H1 (cell line): ENCODE results near the gene CAMTA1. TPM values are rescaled to one million over a fixed set of nuclear protein-coding genes. Genes with fewer than 3 reads are reported as not detected.
A peak's percentile ranks its signal among the peaks of the same experiment; 100 is the strongest.

Source experiments
- CTCF ChIA-PET: fragments of 300-600 bp; sonication (Branson Sonifier 250); formaldehyde crosslinking; loops from one replicate; lab custom pipeline; 2021; ENCODE audit not compliant: partially characterized antibody; lab: Charles Lee
- POLR2A ChIA-PET: fragments of 300-600 bp; sonication (Branson Sonifier 250); formaldehyde crosslinking; loops from one replicate; lab custom pipeline; 2021; ENCODE audit warnings: inconsistent platforms; ENCODE audit not compliant: partially characterized antibody; lab: Charles Lee
- DNase-seq, 2 experiments: peaks; one replicate each; pipeline versions ENCODE4 v3.0.0 to v3.0.0-alpha.2; 2010 to 2022; ENCODE audit warnings: low spot score in 2 of 2, low read depth in 1 of 2, mixed read lengths in 1 of 2
- FAIRE-seq: peaks from 2 replicates; lab custom pipeline; 2011; peaks lifted over from hg19 to GRCh38; lab: Jason Lieb, UNC
- H2AFZ ChIP-seq: 2 replicates; pipeline ENCODE4 v1.8.1; 2012; ENCODE audit warnings: low read length, inconsistent platforms
- H2AK5ac ChIP-seq: 2 replicates; pipeline ENCODE4 v1.6.1; 2013; ENCODE audit warnings: low read depth, low read length
- H2BK120ac ChIP-seq: replicated peaks from 2 replicates; pipeline ENCODE3; 2013; ENCODE audit warnings: low read depth, low read length, inconsistent platforms
- H2BK12ac ChIP-seq: 2 replicates; pipeline ENCODE4 v1.6.1; 2013; ENCODE audit warnings: low read depth, low read length
- H2BK15ac ChIP-seq: 2 replicates; pipeline ENCODE4 v1.6.1; 2013; ENCODE audit warnings: low read length
- H2BK20ac ChIP-seq: 2 replicates; pipeline ENCODE4 v1.6.1; 2013; ENCODE audit warnings: low read length
- H2BK5ac ChIP-seq: 2 replicates; pipeline ENCODE4 v1.6.1; 2013; ENCODE audit warnings: low read depth, low read length
- H3K14ac ChIP-seq: 2 replicates; pipeline ENCODE4 v1.6.1; 2013; ENCODE audit warnings: inconsistent platforms; ENCODE audit not compliant: insufficient read length
- H3K18ac ChIP-seq: 2 replicates; pipeline ENCODE4 v1.6.1; 2013; ENCODE audit warnings: low read length; ENCODE audit errors: extremely low read depth
- H3K23ac ChIP-seq: 2 replicates; pipeline ENCODE4 v1.6.1; 2013; ENCODE audit warnings: inconsistent platforms; ENCODE audit not compliant: insufficient read length
- H3K23me2 ChIP-seq: 2 replicates; pipeline ENCODE4 v1.6.1; 2013; ENCODE audit warnings: low read depth, low read length
- H3K27ac ChIP-seq: 2 replicates; pipeline ENCODE4 v1.6.1; 2011; ENCODE audit warnings: low read depth, low read length, inconsistent platforms
- H3K27me3 ChIP-seq, 4 experiments: replicated peaks in 1 of 4; 1 replicate in 1 of 4; 2 replicates in 3 of 4; pipeline versions ENCODE4 v1.6.1 to v1.8.1; 2011 to 2013; ENCODE audit warnings: low read length in 3 of 4, mild to moderate bottlenecking in 3 of 4, inconsistent platforms in 2 of 4, mixed read lengths in 2 of 4, moderate library complexity in 1 of 4; ENCODE audit not compliant: control insufficient read depth in 3 of 4, insufficient read depth in 3 of 4; ENCODE audit errors: extremely low read depth in 1 of 4
- H3K36me3 ChIP-seq, 4 experiments: 2 replicates each; pipeline versions ENCODE4 v1.6.1 to v1.8.1; 2011 to 2013; ENCODE audit warnings: mild to moderate bottlenecking in 4 of 4, low read length in 3 of 4, moderate library complexity in 2 of 4, control low read depth in 1 of 4, inconsistent platforms in 1 of 4; ENCODE audit not compliant: insufficient read depth in 4 of 4, control insufficient read depth in 2 of 4
- H3K4ac ChIP-seq: replicated peaks from 2 replicates; pipeline ENCODE3; 2013; ENCODE audit warnings: low read length, low read depth, mixed read lengths, inconsistent platforms; ENCODE audit not compliant: insufficient read length
- H3K4me1 ChIP-seq, 4 experiments: replicated peaks in 1 of 4; 1 replicate in 1 of 4; 2 replicates in 3 of 4; pipeline versions ENCODE4 v1.6.1 to v1.8.1; 2011 to 2013; ENCODE audit warnings: low read length in 3 of 4, inconsistent platforms in 2 of 4, mixed read lengths in 1 of 4; ENCODE audit not compliant: insufficient read depth in 4 of 4, control insufficient read depth in 3 of 4
- H3K4me2 ChIP-seq, 2 experiments: 2 replicates each; pipeline versions ENCODE4 v1.6.1 to v1.8.1; 2011 to 2013; ENCODE audit warnings: low read depth in 2 of 2, low read length in 2 of 2, control low read depth in 1 of 2, inconsistent platforms in 1 of 2, mild to moderate bottlenecking in 1 of 2; ENCODE audit not compliant: insufficient read depth in 1 of 2
- H3K4me3 ChIP-seq, 4 experiments: fragments of 200-600, 300-600 bp in 1 of 4; sonication (generic), shearing (Covaris generic), sonication (Bioruptor Twin) in 1 of 4; 2 replicates each; pipeline versions ENCODE4 v1.5.1 to v1.8.1; 2011 to 2016; ENCODE audit warnings: low read length in 4 of 4, low read depth in 3 of 4, control low read depth in 2 of 4, inconsistent platforms in 2 of 4, mild to moderate bottlenecking in 2 of 4, mixed read lengths in 1 of 4, moderate library complexity in 1 of 4; ENCODE audit not compliant: insufficient read depth in 2 of 4; ENCODE audit errors: extremely low read depth in 1 of 4
- H3K56ac ChIP-seq: replicated peaks from 2 replicates; pipeline ENCODE3; 2013; ENCODE audit warnings: low read depth, mild to moderate bottlenecking, mixed read lengths, low read length, inconsistent platforms; ENCODE audit not compliant: insufficient read length
- H3K79me1 ChIP-seq: 2 replicates; pipeline ENCODE4 v1.6.1; 2013; ENCODE audit warnings: low read depth, low read length, control low read depth
- H3K79me2 ChIP-seq, 2 experiments: 2 replicates each; pipeline versions ENCODE4 v1.6.1 to v1.8.1; 2012 to 2013; ENCODE audit warnings: low read length in 2 of 2, mild to moderate bottlenecking in 2 of 2, inconsistent platforms in 1 of 2; ENCODE audit not compliant: insufficient read depth in 2 of 2, control insufficient read depth in 1 of 2
- H3K9ac ChIP-seq, 4 experiments: replicated peaks in 1 of 4; 1 replicate in 1 of 4; 2 replicates in 3 of 4; pipeline versions ENCODE4 v1.6.1 to v1.8.1; 2011 to 2013; ENCODE audit warnings: low read depth in 3 of 4, low read length in 3 of 4, control low read depth in 2 of 4, mild to moderate bottlenecking in 2 of 4, moderate library complexity in 2 of 4, inconsistent platforms in 1 of 4; ENCODE audit errors: extremely low read depth in 1 of 4
- H3K9me3 ChIP-seq, 2 experiments: 2 replicates each; pipeline versions ENCODE4 v1.6.1 to v1.8.1; 2012 to 2013; ENCODE audit warnings: mild to moderate bottlenecking in 2 of 2, moderate library complexity in 2 of 2, control low read depth in 1 of 2, inconsistent platforms in 1 of 2, low read depth in 1 of 2, low read length in 1 of 2, mixed read lengths in 1 of 2; ENCODE audit not compliant: insufficient read depth in 2 of 2
- H4K20me1 ChIP-seq, 2 experiments: replicated peaks in 1 of 2; 2 replicates each; pipeline versions ENCODE3 to v1.8.1; 2011 to 2013; ENCODE audit warnings: inconsistent platforms in 2 of 2, low read length in 2 of 2, mild to moderate bottlenecking in 1 of 2; ENCODE audit not compliant: insufficient read depth in 2 of 2, control insufficient read depth in 1 of 2
- H4K5ac ChIP-seq: 2 replicates; pipeline ENCODE4 v1.6.1; 2013; ENCODE audit warnings: low read length, low read depth, mixed read lengths, inconsistent platforms; ENCODE audit not compliant: insufficient read length
- H4K8ac ChIP-seq: 2 replicates; pipeline ENCODE4 v1.8.0; 2013; ENCODE audit warnings: mild to moderate bottlenecking, moderate library complexity, low read length, inconsistent platforms; ENCODE audit not compliant: insufficient read depth; ENCODE audit errors: extremely low read depth
- H4K91ac ChIP-seq: replicated peaks from 2 replicates; pipeline ENCODE3; 2013; ENCODE audit warnings: low read length, mixed read lengths, inconsistent platforms; ENCODE audit not compliant: insufficient read length
- BCL11A ChIP-seq, 2 experiments: IDR thresholded peaks; one replicate each; pipeline ENCODE4 v1.6.1; 2011; ENCODE audit warnings: low read depth in 2 of 2, low read length in 2 of 2, mild to moderate bottlenecking in 2 of 2
- CEBPB ChIP-seq: IDR thresholded peaks from 2 replicates; pipeline ENCODE4 v1.6.1; 2012; ENCODE audit warnings: low read depth, low read length
- PHF8 ChIP-seq: fragments of 200-600 bp; sonication (generic); conservative IDR thresholded peaks from 2 replicates; pipeline ENCODE4 v1.7.1; 2012; ENCODE audit warnings: low read depth, mild to moderate bottlenecking, inconsistent platforms, low read length, moderate library complexity
- RAD21 ChIP-seq, 2 experiments: IDR thresholded peaks in 1 of 2; conservative IDR thresholded peaks in 1 of 2; 2 replicates each; pipeline ENCODE4 v1.6.1; 2011; ENCODE audit warnings: low read depth in 2 of 2, low read length in 2 of 2, improper control_type of control experiment in 1 of 2, inconsistent platforms in 1 of 2, mild to moderate bottlenecking in 1 of 2, moderate library complexity in 1 of 2
- SP4 ChIP-seq: IDR thresholded peaks from 2 replicates; pipeline ENCODE4 v1.6.1; 2012; ENCODE audit warnings: low read length, inconsistent platforms
- WGBS, 2 experiments: shearing (Covaris generic) in 1 of 2; methylation state at CpG; one replicate each; pipeline versions ENCODE4 v1.1.6 to v1.1.7; 2013 to 2015; ENCODE audit warnings: low lambda C conversion rate in 2 of 2, mixed read lengths in 2 of 2, inconsistent platforms in 1 of 2, low coverage in 1 of 2, missing lambda C conversion rate in 1 of 2; ENCODE audit not compliant: insufficient replicate concordance in 2 of 2, insufficient coverage in 1 of 2, insufficient read length in 1 of 2; ENCODE audit errors: extremely low coverage in 1 of 2, missing lambda C conversion rate in 1 of 2; 5-methylcytosine and 5-hydroxymethylcytosine counted together
- polyA plus RNA-seq, 7 experiments: library from polyadenylated mRNA; depleted of rRNA in 3 of 7; stranded (reverse) in 5 of 7; unstranded in 2 of 7; fragments of >200 nt in 5 of 7; fragments of 200-250 nt in 2 of 7; gene quantifications; 1 replicate in 5 of 7; 2 replicates in 1 of 7; 4 replicates in 1 of 7; pipeline versions ENCODE4 v1.2.1 to v1.2.3, GENCODE V29; 2011 to 2013; ENCODE audit warnings: missing spikeins in 2 of 7, mixed read lengths in 2 of 7
- total RNA-seq: library from RNA; stranded (reverse); fragmentation: NEBNext Ultra II Directional; extraction: Animal tissue kit (Norgen Biotek cat#: 25700); gene quantifications from 2 replicates; pipeline ENCODE4 v1.2.1, GENCODE V29; 2021
- TF ChIP-seq, protein P1 (sequence below), 3 experiments: IDR thresholded peaks; 1 replicate in 2 of 3; 2 replicates in 1 of 3; pipeline versions ENCODE4 v1.5.1 to v1.6.1; 2011; ENCODE audit warnings: low read length in 3 of 3, mild to moderate bottlenecking in 3 of 3, inconsistent platforms in 2 of 3, low read depth in 1 of 3, moderate library complexity in 1 of 3; ENCODE audit not compliant: insufficient read depth in 1 of 3; ENCODE audit errors: control extremely low read depth in 1 of 3

Gene CAMTA1
- total and polyA plus RNA-seq, 2 of the 8 experiments (the other 6 are each of a cell fraction or from before 2014, with no cell fraction given), result 65.0 to 119 TPM

DNA sequence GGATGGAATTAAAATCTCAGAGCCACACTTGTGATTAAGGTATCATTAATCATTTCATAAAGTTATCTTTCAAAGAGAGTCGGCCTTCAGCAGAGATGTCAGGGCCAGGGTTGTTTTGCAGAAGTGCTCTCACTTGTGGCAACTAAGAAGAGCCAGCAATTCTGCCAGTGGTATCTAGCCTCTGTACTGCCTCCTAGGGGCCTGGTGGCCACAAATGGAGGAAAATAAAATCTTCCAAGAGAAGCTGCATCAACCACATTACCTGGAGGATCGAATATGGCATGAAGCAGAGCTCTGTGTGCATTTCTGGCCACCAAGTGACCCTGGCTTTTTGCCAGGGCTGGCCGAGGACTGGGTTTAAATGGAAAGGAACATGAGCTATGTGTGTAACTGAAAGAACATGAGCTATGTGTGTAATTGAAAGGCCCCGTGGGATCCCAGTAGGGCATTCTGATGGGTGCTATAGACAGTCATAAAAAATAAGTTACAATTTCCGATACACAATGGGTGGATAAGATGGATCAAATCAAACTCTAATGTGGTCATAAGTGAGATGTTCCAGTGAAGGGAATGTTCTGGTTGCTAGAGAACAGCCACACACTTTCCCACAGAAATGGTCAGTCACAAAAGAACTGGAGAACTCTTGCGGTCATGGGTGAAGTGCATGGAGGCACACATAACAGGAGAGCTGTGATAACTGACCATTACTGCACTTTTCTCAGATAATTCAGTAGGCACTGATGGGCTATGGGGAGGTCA is 335.8 kb downstream of the CAMTA1 start:
- WGBS, 2 experiments, result 90% methylated on average over 6 of the region's 6 CpGs; no CpG with 5 or more reads in 1 of the 2 experiments
- no peaks in the 10 kb centered on the region for H3K79me1 ChIP-seq
- H3K27ac ChIP-seq, result no peak overlapping the region
- H3K14ac ChIP-seq, result no peak overlapping the region
- H3K23ac ChIP-seq, result no peak overlapping the region
- H3K79me2 ChIP-seq, result no peaks in the 10 kb centered on the region
- H4K91ac ChIP-seq, result no peak overlapping the region
- peak; percentile 34 to 57 for TF ChIP-seq RAD21 (IDR thresholded peaks at IDR 0.05 in 1 of 2, conservative IDR thresholded peaks at IDR 0.05 in 1 of 2; ENCODE audit: low read depth in 2 of 2, low read length in 2 of 2)
- no peak for TF ChIP-seq SP4
- TF ChIP-seq CEBPB, result no peak
- TF ChIP-seq BCL11A (IDR thresholded peaks at IDR 0.05; ENCODE audit: low read depth in 2 of 2, low read length in 2 of 2), result no peak
- no peak for TF ChIP-seq PHF8
- TF ChIP-seq, protein P1, sequence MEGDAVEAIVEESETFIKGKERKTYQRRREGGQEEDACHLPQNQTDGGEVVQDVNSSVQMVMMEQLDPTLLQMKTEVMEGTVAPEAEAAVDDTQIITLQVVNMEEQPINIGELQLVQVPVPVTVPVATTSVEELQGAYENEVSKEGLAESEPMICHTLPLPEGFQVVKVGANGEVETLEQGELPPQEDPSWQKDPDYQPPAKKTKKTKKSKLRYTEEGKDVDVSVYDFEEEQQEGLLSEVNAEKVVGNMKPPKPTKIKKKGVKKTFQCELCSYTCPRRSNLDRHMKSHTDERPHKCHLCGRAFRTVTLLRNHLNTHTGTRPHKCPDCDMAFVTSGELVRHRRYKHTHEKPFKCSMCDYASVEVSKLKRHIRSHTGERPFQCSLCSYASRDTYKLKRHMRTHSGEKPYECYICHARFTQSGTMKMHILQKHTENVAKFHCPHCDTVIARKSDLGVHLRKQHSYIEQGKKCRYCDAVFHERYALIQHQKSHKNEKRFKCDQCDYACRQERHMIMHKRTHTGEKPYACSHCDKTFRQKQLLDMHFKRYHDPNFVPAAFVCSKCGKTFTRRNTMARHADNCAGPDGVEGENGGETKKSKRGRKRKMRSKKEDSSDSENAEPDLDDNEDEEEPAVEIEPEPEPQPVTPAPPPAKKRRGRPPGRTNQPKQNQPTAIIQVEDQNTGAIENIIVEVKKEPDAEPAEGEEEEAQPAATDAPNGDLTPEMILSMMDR (IDR thresholded peaks at IDR 0.05; ENCODE audit: control extremely low read depth in 1 of 3, insufficient read depth in 1 of 3, low read depth in 1 of 3, low read length in 3 of 3), result peak in 2 of 3 experiments; percentile 58 to 63; a peak in 3 of 4 replicates
- no peak overlapping the region for H2BK5ac ChIP-seq
- H2BK20ac ChIP-seq, result no peak overlapping the region
- H2AFZ ChIP-seq, result no peak overlapping the region
- no peak overlapping the region for H3K18ac ChIP-seq
- ChIA-PET CTCF (interaction anchor here (0.5 to 3.6 kb wide), 26 partner anchors 10 to 548 kb away, joined by 3 to 26 read pairs (median 4); no protein-coding TSS in a partner anchor), POLR2A (no interaction called here)
- no peak overlapping the region for H2BK12ac ChIP-seq
- no peaks in the 10 kb centered on the region for H3K27me3 ChIP-seq
- peaks cover 0 to 4% (median 3%) of the 10 kb centered on the region in 4 experiments; a peak in 5 of 7 replicates for H3K4me1 ChIP-seq
- no peaks in the 10 kb centered on the region for H4K20me1 ChIP-seq
- H3K4ac ChIP-seq, result no peak overlapping the region
- H3K56ac ChIP-seq, result no peak overlapping the region
- no peak overlapping the region for H3K9ac ChIP-seq
- H2BK120ac ChIP-seq, result no peak overlapping the region
- no peaks in the 10 kb centered on the region for H3K36me3 ChIP-seq
- FAIRE-seq, result peak; percentile 45
- H2AK5ac ChIP-seq, result no peak overlapping the region
- DNase-seq, result no peak
- no peak overlapping the region for H4K5ac ChIP-seq
- H3K4me3 ChIP-seq, result no peak overlapping the region
- no peak overlapping the region for H4K8ac ChIP-seq
- no peak overlapping the region for H2BK15ac ChIP-seq
- H3K9me3 ChIP-seq, result peaks cover 0 to 3% of the 10 kb centered on the region in 2 experiments; a peak in 1 of 4 replicates
- no peaks in the 10 kb centered on the region for H3K23me2 ChIP-seq
- no peak overlapping the region for H3K4me2 ChIP-seq
